Left lung (tissue), 10 donors: ENCODE data around the gene TMIGD2. TPM values are rescaled to one million over a fixed set of nuclear protein-coding genes. Genes with fewer than 3 reads are reported as not detected.
A peak's percentile ranks its signal among the peaks of the same experiment; 100 is the strongest.

ENCODE experiments used
- ATAC-seq: fragments of 200-7000 bp; cut with Tn5 transposase; one replicate; pipeline ENCODE4 v1.9.1; 2020; ENCODE audit warnings: moderate library complexity
- DNase-seq, 4 donors: peaks; one replicate each; pipeline ENCODE4 v3.0.0-alpha.2; 2013 to 2020
- H3K27ac ChIP-seq, 2 donors: fragments of 200-600 bp; sonication (generic) in 1 of 2; one replicate each; pipeline versions ENCODE4 v1.5.0 to v1.8.0; 2020 to 2021
- H3K27me3 ChIP-seq, 2 donors: fragments of 200-600 bp; sonication (generic) in 1 of 2; one replicate each; pipeline versions ENCODE4 v1.5.0 to v1.8.0; 2020 to 2021
- H3K36me3 ChIP-seq, 2 donors: fragments of 200-600 bp; sonication (generic) in 1 of 2; one replicate each; pipeline versions ENCODE4 v1.5.0 to v1.8.0; 2020 to 2021
- H3K4me1 ChIP-seq, 2 donors: fragments of 200-600 bp; one replicate each; pipeline ENCODE4 v1.8.0; 2021
- H3K4me3 ChIP-seq, 2 donors: fragments of 200-600 bp; sonication (generic) in 1 of 2; one replicate each; pipeline versions ENCODE4 v1.5.0 to v1.8.0; 2020 to 2021; ENCODE audit warnings: mild to moderate bottlenecking in 1 of 2
- H3K9me3 ChIP-seq, 2 donors: fragments of 200-600 bp; sonication (generic) in 1 of 2; one replicate each; pipeline versions ENCODE4 v1.5.0 to v1.8.0; 2020 to 2021
- intact Hi-C, 2 donors: fragments of 100-400 bp; cut with DNase I; formaldehyde crosslinking; loops; one replicate each; pipeline versions ENCODE4 v1.11.2 to v1.14.2; 2022
- polyA plus RNA-seq, 6 donors: library from polyadenylated mRNA; unstranded; fragments of 120-200 nt; gene quantifications; one replicate each; pipeline ENCODE4 v1.2.1, GENCODE V29; 2013; ENCODE audit not compliant: insufficient read length in 6 of 6
- total RNA-seq, 2 donors: library from RNA; stranded (reverse); fragmentation: NEBNext Ultra II Directional; extraction: Animal tissue kit (Norgen Biotek cat#: 25700); gene quantifications; one replicate each; pipeline ENCODE4 v1.2.1, GENCODE V29; 2021
- TF ChIP-seq, protein P1 (sequence below), 2 donors: fragments of 200-600 bp; sonication (generic) in 1 of 2; IDR thresholded peaks; one replicate each; pipeline versions ENCODE4 v1.5.0 to v1.8.0; 2021; ENCODE audit warnings: antibody characterized with exemption in 2 of 2
- donor health status: DM: no; HTN: yes; CAD: no.
- donor health status: DM: no; HTN: no; CAD: no.

The TMIGD2 gene
- total and polyA plus RNA-seq, 8 donors: 0.22 to 0.85 (median 0.35) TPM

- ATAC-seq: no peak
- no peak for DNase-seq
- Histone ChIP-seq H3K4me3 (no peak overlapping the region), H3K36me3 (peaks cover 0 to 24% of the 10 kb centered on the region in 2 donors), H3K27me3 (no peaks in the 10 kb centered on the region), H3K27ac (no peak overlapping the region), H3K9me3 (no peaks in the 10 kb centered on the region), H3K4me1 (peaks cover 0 to 21% of the 10 kb centered on the region in 2 donors)
- intact Hi-C loops: no loop called here
- TF ChIP-seq, protein P1, sequence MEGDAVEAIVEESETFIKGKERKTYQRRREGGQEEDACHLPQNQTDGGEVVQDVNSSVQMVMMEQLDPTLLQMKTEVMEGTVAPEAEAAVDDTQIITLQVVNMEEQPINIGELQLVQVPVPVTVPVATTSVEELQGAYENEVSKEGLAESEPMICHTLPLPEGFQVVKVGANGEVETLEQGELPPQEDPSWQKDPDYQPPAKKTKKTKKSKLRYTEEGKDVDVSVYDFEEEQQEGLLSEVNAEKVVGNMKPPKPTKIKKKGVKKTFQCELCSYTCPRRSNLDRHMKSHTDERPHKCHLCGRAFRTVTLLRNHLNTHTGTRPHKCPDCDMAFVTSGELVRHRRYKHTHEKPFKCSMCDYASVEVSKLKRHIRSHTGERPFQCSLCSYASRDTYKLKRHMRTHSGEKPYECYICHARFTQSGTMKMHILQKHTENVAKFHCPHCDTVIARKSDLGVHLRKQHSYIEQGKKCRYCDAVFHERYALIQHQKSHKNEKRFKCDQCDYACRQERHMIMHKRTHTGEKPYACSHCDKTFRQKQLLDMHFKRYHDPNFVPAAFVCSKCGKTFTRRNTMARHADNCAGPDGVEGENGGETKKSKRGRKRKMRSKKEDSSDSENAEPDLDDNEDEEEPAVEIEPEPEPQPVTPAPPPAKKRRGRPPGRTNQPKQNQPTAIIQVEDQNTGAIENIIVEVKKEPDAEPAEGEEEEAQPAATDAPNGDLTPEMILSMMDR (IDR thresholded peaks at IDR 0.05): no peak
These were observed 43.8 kb upstream of the TMIGD2 start for GRCh38 chr19:4346020-4346383.

- TF ChIP-seq, protein P1 (IDR thresholded peaks at IDR 0.05): no peak
- Histone ChIP-seq H3K27me3 (no peaks in the 10 kb centered on the region), H3K27ac (no peak overlapping the region), H3K4me3 (no peak overlapping the region), H3K9me3 (no peaks in the 10 kb centered on the region), H3K36me3 (peaks cover 0 to 24% of the 10 kb centered on the region in 2 donors), H3K4me1 (peaks cover 0 to 21% of the 10 kb centered on the region in 2 donors)
- ATAC-seq (no peak), DNase-seq (peak in 1 of 4 donors; percentile 56)
- intact Hi-C loops: no loop called here
These were observed 43.3 kb upstream of the TMIGD2 start for GRCh38 chr19:4345342-4346019.

DNA sequence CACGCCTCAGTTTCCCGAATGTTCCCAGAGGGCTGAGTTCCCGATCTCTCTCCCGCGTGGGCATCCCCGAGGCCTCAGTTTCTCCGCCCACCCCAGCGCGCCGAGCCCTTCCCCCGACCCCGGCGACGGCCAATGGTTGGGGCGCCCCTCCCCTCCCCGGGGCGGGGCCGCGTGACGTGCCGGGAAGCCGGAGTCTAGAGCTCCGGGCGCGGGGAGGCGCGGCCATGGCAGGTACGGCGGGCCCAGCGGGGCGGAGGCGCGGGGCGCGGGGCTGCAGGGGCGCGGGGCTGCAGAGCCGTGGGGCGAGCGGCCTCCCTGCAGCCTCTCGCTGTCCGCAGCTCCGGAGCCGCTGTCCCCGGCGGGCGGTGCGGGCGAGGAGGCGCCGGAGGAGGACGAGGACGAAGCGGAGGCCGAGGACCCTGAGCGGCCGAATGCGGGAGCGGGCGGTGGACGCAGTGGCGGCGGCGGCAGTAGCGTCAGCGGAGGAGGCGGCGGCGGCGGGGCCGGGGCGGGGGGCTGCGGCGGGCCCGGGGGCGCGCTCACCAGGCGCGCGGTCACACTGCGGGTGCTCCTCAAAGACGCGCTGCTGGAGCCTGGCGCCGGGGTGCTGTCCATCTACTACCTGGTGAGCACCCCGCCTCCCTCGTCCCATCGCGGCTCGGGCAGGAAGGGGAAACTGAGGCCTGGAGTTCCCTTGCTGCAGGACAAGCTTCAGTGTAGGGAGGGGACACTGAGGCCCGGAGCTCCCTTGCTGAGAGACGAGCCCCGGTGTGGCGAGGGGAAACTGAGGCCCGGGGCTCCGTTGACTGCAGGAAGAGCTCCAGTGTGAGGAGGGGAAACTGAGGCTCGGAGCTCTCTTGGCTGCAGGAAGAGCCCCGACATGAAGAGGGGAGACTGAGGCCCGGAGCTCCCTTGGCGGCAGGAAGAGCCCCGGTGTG lies 41.5 kb upstream of the TMIGD2 start, which contains the start of gene MPND:
TSS of gene MPND (plus strand) at position 193 of the 938 bp plus-strand sequence. CDS start at position 225, 32 bp downstream.
- peak; percentile 87 for ATAC-seq
- peaks cover 0 to 27% of the 10 kb centered on the region in 2 donors for H3K4me1 ChIP-seq
- intact Hi-C loops: no loop called here
- DNase-seq: peak; percentile 87 to 99 (median 94)
- H3K4me3 ChIP-seq: peak within 1 kb of the TSS; percentile 59 to 85
- H3K36me3 ChIP-seq: peaks cover 0 to 18% of the 10 kb centered on the region in 2 donors
- H3K27me3 ChIP-seq: no peaks in the 10 kb centered on the region
- H3K27ac ChIP-seq: peak within 1 kb of the TSS; percentile 88 to 93
- no peaks in the 10 kb centered on the region for H3K9me3 ChIP-seq
- TF ChIP-seq, protein P1 (IDR thresholded peaks at IDR 0.05): no peak

DNA sequence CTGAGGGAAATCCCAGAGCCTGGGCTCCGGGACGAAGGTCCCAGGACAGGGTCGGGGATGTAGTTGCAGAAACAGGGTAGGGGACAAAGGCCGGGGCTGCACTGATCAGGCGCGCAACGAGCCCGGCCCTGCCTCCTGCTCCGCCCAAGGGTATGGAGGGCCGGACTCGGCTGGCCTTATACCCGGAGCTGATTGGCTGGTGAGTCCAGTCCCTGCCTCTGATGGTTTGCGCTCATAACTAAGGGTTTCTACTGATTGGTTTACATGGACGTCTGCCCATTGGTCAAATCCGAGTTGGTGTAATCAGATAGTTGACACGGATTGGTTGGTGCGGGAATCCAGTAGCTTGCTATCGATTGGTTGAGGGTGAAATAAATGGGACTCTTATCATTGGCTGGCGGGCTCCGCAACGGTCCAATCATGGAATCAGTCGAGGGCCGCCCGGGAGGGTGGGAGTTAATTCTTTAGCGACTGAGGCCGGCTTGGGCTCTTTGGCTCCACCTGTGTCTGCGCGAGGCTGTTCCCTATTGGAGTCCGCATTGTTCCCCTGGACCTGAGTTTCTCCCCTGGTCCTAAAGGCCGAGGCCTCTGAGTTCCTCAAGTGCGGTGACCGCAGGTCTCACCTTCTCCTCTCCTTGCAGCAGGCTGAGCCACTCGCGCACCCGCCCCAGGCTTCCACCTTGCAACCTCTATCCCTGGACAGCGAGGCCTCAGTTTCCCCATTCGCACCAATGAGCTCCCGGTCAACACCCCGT lies 40.6 kb upstream of the TMIGD2 start:
- Histone ChIP-seq H3K27me3 (no peaks in the 10 kb centered on the region), H3K9me3 (no peaks in the 10 kb centered on the region), H3K27ac (peak overlapping the region; percentile 88 to 93), H3K36me3 (peaks cover 0 to 15% of the 10 kb centered on the region in 2 donors), H3K4me1 (peaks cover 0 to 36% of the 10 kb centered on the region in 2 donors), H3K4me3 (peak overlapping the region; percentile 59 to 85)
- peak; percentile 96 to 100 (median 98) for DNase-seq
- peak; percentile 91 for ATAC-seq
- TF ChIP-seq, protein P1 (IDR thresholded peaks at IDR 0.05): no peak
- intact Hi-C loops: no loop called here
